Measurements from ENCODE around the gene EARS2.

DNA sequence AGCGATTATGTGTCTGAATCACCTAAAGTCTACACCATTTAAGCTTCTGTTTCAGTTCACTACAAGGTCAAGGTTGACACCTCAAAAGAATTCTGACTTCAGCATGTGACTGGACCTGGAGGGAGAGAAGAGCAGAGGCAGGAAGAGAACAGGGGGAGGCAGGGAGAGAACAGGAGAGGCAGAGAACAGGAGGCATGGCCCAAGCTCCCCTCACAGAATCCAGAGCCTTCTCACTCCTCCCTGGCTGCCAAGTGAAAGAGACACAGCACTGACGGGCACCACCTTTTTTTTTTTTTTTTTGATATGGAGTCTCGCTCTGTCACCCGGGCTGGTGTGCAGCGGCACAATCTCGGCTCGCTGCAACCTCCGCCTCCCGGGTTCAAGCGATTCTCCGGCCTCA, 58.3 kb downstream of the EARS2 start:
- TF ChIP-seq POLR2A (IDR thresholded peaks at IDR 0.05) = no peak
- TF ChIP-seq, protein P1, sequence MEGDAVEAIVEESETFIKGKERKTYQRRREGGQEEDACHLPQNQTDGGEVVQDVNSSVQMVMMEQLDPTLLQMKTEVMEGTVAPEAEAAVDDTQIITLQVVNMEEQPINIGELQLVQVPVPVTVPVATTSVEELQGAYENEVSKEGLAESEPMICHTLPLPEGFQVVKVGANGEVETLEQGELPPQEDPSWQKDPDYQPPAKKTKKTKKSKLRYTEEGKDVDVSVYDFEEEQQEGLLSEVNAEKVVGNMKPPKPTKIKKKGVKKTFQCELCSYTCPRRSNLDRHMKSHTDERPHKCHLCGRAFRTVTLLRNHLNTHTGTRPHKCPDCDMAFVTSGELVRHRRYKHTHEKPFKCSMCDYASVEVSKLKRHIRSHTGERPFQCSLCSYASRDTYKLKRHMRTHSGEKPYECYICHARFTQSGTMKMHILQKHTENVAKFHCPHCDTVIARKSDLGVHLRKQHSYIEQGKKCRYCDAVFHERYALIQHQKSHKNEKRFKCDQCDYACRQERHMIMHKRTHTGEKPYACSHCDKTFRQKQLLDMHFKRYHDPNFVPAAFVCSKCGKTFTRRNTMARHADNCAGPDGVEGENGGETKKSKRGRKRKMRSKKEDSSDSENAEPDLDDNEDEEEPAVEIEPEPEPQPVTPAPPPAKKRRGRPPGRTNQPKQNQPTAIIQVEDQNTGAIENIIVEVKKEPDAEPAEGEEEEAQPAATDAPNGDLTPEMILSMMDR (IDR thresholded peaks at IDR 0.05) = no peak
